OCI-LY7 (cell line): ENCODE measurements around the gene FNDC3B. TPM values are rescaled to one million over a fixed set of nuclear protein-coding genes. Genes with fewer than 3 reads are reported as not detected.

Experiments used
- BruUV-seq: library from RNA; stranded (reverse); fragments of 400-500 nt; replicated peaks from 2 replicates; lab custom pipeline; 2021; lab: Mats Ljungman, UMichigan
- CTCF ChIA-PET: fragments of 300-600 bp; sonication (Branson Sonifier 250); formaldehyde crosslinking; loops from one replicate; lab custom pipeline; 2022; ENCODE audit warnings: antibody characterized with exemption; ENCODE audit not compliant: unreplicated experiment; lab: Charles Lee
- POLR2A ChIA-PET: fragments of 300-600 bp; sonication (Branson Sonifier 250); formaldehyde crosslinking; loops from one replicate; lab custom pipeline; 2022; ENCODE audit warnings: antibody characterized with exemption; lab: Charles Lee
- DNase-seq: peaks from one replicate; pipeline ENCODE4 v3.0.0-alpha.2; 2015; ENCODE audit warnings: low spot score
- H2AFZ ChIP-seq: fragments of 200-600 bp; sonication (generic), shearing (Covaris generic); 2 replicates; pipeline ENCODE4 v1.6.1; 2014; ENCODE audit warnings: mild to moderate bottlenecking, antibody characterized with exemption, low read length, moderate library complexity
- H3K27ac ChIP-seq: fragments of 200-600 bp; sonication (generic); 2 replicates; pipeline ENCODE4 v1.5.1; 2014; ENCODE audit warnings: mixed run types, low read depth, mild to moderate bottlenecking, moderate library complexity, low read length, inconsistent platforms; ENCODE audit not compliant: poor library complexity, severe bottlenecking
- H3K36me3 ChIP-seq: fragments of 200-600 bp; sonication (generic); 2 replicates; pipeline ENCODE4 v1.6.1; 2014; ENCODE audit warnings: mild to moderate bottlenecking, antibody characterized with exemption, low read length, moderate library complexity, mixed read lengths; ENCODE audit not compliant: insufficient read depth
- H3K4me1 ChIP-seq: fragments of 200-600 bp; sonication (generic); 2 replicates; pipeline ENCODE4 v1.5.1; 2014; ENCODE audit warnings: mild to moderate bottlenecking, low read length; ENCODE audit not compliant: insufficient read depth, poor library complexity, severe bottlenecking
- H3K4me2 ChIP-seq: fragments of 200-600 bp; sonication (generic); 2 replicates; pipeline ENCODE4 v1.6.1; 2014; ENCODE audit warnings: mild to moderate bottlenecking, low read length
- H3K4me3 ChIP-seq: fragments of 200-600 bp; sonication (generic); 2 replicates; pipeline ENCODE4 v1.5.1; 2014; ENCODE audit warnings: mild to moderate bottlenecking, low read depth, low read length; ENCODE audit not compliant: poor library complexity, severe bottlenecking
- H3K79me2 ChIP-seq: fragments of 200-600 bp; sonication (generic); 2 replicates; pipeline ENCODE4 v1.6.1; 2016; ENCODE audit warnings: low read depth, mild to moderate bottlenecking, low read length, moderate library complexity, mixed read lengths; ENCODE audit not compliant: insufficient read depth
- H3K9me2 ChIP-seq: fragments of 200-600 bp; sonication (generic); 2 replicates; pipeline ENCODE4 v1.6.1; 2016; ENCODE audit warnings: mild to moderate bottlenecking, low read length, mixed read lengths; ENCODE audit not compliant: insufficient read depth
- H3K9me3 ChIP-seq: fragments of 200-600 bp; sonication (generic); 2 replicates; pipeline ENCODE4 v1.6.1; 2014; ENCODE audit warnings: mild to moderate bottlenecking, mixed run types, low read length, mixed read lengths
- H4K20me1 ChIP-seq: fragments of 200-600 bp; sonication (generic); 2 replicates; pipeline ENCODE4 v1.6.1; 2014; ENCODE audit warnings: mild to moderate bottlenecking, antibody characterized with exemption, low read length, moderate library complexity, mixed read lengths; ENCODE audit not compliant: insufficient read depth
- CTCF ChIP-seq: fragments of 200-600 bp; sonication (generic); conservative IDR thresholded peaks from 2 replicates; pipeline ENCODE4 v1.5.1; 2014; ENCODE audit warnings: mild to moderate bottlenecking, antibody characterized with exemption, low read length, moderate library complexity, mixed read lengths
- EZH2phosphoT487 ChIP-seq: fragments of 200-600 bp; sonication (generic); IDR thresholded peaks from 2 replicates; pipeline ENCODE4 v1.6.1; 2018; ENCODE audit warnings: low read depth, borderline replicate concordance, mild to moderate bottlenecking, mixed run types, antibody characterized with exemption, low read length, moderate library complexity, mixed read lengths
- intact Hi-C: fragments of 100-400 bp; cut with micrococcal nuclease; formaldehyde crosslinking; loops from one replicate; pipeline ENCODE4 v1.10.0; 2022; ENCODE audit not compliant: unreplicated experiment
- total RNA-seq, 2 experiments: library from RNA; depleted of rRNA in 1 of 2; stranded (reverse); fragments of >200 nt in 1 of 2; shearing (Covaris generic) in 1 of 2; gene quantifications; 2 replicates each; pipeline ENCODE4 v1.2.3, GENCODE V29; 2014 to 2022

Gene FNDC3B
- total RNA-seq, 2 experiments from 2014 or later, result 23.3 to 28.5 TPM

- BruUV-seq, result no TSS peak
- intact Hi-C loops, result no loop called here
- CTCF ChIA-PET, result interaction anchor here (0.5 kb wide), 1 partner anchor 155 kb away, joined by 3 read pairs; no protein-coding TSS in a partner anchor
Measured at GRCh38 chr3:172370419-172370818, 331.0 kb downstream of the FNDC3B start.

GRCh38 chr3:172371544-172371943 lies 332.2 kb downstream of the FNDC3B start:
- intact Hi-C loops, result no loop called here
- Histone ChIP-seq H3K4me2 (no peak overlapping the region), H3K27ac (no peak overlapping the region), H3K4me1 (no peaks in the 10 kb centered on the region), H2AFZ (no peak overlapping the region), H3K4me3 (no peak overlapping the region), H3K79me2 (no peaks in the 10 kb centered on the region), H4K20me1 (no peaks in the 10 kb centered on the region), H3K36me3 (no peaks in the 10 kb centered on the region), H3K9me3 (no peaks in the 10 kb centered on the region), H3K9me2 (no peaks in the 10 kb centered on the region)
- ChIA-PET CTCF (no interaction called here), POLR2A (no interaction called here)
- no peak for DNase-seq
- BruUV-seq, result no TSS peak
- no peak for TF ChIP-seq EZH2phosphoT487
- no peak for TF ChIP-seq CTCF

More at GRCh38 chr3:172370419-172370818, 331.0 kb downstream of the FNDC3B start:
- Histone ChIP-seq H3K9me2 (no peaks in the 10 kb centered on the region), H3K36me3 (no peaks in the 10 kb centered on the region), H4K20me1 (no peaks in the 10 kb centered on the region), H3K27ac (no peak overlapping the region), H2AFZ (no peak overlapping the region), H3K79me2 (no peaks in the 10 kb centered on the region), H3K4me2 (no peak overlapping the region), H3K9me3 (no peaks in the 10 kb centered on the region), H3K4me1 (no peaks in the 10 kb centered on the region), H3K4me3 (no peak overlapping the region)
- DNase-seq, result no peak
- POLR2A ChIA-PET, result interaction anchor here (0.7 kb wide), 1 partner anchor 544 kb away, joined by 3 read pairs; no protein-coding TSS in a partner anchor
- TF ChIP-seq CTCF (no peak), EZH2phosphoT487 (no peak)

GRCh38 chr3:172372895-172373294 lies 333.5 kb downstream of the FNDC3B start:
- intact Hi-C loops, result no loop called here
- Histone ChIP-seq H3K79me2 (no peaks in the 10 kb centered on the region), H3K4me2 (no peak overlapping the region), H3K4me3 (no peak overlapping the region), H3K9me2 (no peaks in the 10 kb centered on the region), H4K20me1 (no peaks in the 10 kb centered on the region), H3K27ac (no peak overlapping the region), H3K36me3 (no peaks in the 10 kb centered on the region), H3K4me1 (no peaks in the 10 kb centered on the region), H2AFZ (no peak overlapping the region), H3K9me3 (no peaks in the 10 kb centered on the region)
- POLR2A ChIA-PET, result interaction anchor here (0.5 kb wide), 1 partner anchor 1481 kb away, joined by 7 read pairs; no protein-coding TSS in a partner anchor
- TF ChIP-seq EZH2phosphoT487 (no peak), CTCF (no peak)
- CTCF ChIA-PET, result no interaction called here
- BruUV-seq, result no TSS peak
- no peak for DNase-seq
